ENCODE data around the gene IL1RAPL1. TPM values are rescaled to one million over a fixed set of nuclear protein-coding genes. Genes with fewer than 3 reads are reported as not detected.

The IL1RAPL1 gene
- total RNA-seq, 1 experiment from 2014 or later: not detected

DNA sequence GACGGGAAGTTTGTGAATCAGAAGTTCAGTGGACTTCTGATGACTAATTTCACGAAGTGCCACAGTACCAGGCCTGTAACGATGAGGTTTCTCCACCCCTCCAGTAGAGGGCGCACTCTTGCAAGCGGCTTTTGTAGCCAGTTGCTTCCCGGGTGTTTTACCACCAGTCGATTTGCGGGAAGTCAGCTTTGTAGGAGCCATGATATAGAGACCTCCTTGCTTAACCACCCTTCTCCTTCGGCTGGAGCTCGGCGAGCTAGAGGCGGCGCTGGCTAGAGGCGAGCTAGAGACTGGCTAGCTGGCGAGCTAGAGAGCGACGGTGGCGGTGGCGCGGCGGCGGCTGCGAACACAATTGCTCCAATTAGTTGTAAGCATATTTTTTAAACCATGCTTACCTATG lies 72.0 kb downstream of the IL1RAPL1 start:
- TF ChIP-seq, protein P1, sequence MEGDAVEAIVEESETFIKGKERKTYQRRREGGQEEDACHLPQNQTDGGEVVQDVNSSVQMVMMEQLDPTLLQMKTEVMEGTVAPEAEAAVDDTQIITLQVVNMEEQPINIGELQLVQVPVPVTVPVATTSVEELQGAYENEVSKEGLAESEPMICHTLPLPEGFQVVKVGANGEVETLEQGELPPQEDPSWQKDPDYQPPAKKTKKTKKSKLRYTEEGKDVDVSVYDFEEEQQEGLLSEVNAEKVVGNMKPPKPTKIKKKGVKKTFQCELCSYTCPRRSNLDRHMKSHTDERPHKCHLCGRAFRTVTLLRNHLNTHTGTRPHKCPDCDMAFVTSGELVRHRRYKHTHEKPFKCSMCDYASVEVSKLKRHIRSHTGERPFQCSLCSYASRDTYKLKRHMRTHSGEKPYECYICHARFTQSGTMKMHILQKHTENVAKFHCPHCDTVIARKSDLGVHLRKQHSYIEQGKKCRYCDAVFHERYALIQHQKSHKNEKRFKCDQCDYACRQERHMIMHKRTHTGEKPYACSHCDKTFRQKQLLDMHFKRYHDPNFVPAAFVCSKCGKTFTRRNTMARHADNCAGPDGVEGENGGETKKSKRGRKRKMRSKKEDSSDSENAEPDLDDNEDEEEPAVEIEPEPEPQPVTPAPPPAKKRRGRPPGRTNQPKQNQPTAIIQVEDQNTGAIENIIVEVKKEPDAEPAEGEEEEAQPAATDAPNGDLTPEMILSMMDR (IDR thresholded peaks at IDR 0.05; ENCODE audit: unreplicated experiment): peak; percentile 29
- H3K36me3 Mint-ChIP-seq (ENCODE audit: insufficient read depth, unreplicated experiment): no peaks in the 10 kb centered on the region
- H3K4me1 Mint-ChIP-seq (ENCODE audit: insufficient read depth, unreplicated experiment): no peaks in the 10 kb centered on the region
- no peak overlapping the region for H3K27ac Mint-ChIP-seq (ENCODE audit: low read depth, unreplicated experiment)
- DNase-seq (ENCODE audit: unreplicated experiment): no peak
- no peaks in the 10 kb centered on the region for H3K27me3 Mint-ChIP-seq (ENCODE audit: insufficient read depth, unreplicated experiment)
- H3K4me3 Mint-ChIP-seq (ENCODE audit: unreplicated experiment): no peak overlapping the region
- BruUV-seq (replicated peaks): no TSS peak
- CTCF ChIA-PET: interaction anchor here (0.8 to 0.9 kb wide), 2 partner anchors 15 to 200 kb away, joined by 3 read pairs; no protein-coding TSS in a partner anchor
- POLR2A ChIA-PET: no interaction called here
- peaks cover 9% of the 10 kb centered on the region for H3K9me3 Mint-ChIP-seq (ENCODE audit: unreplicated experiment)
- intact Hi-C loops (cut with micrococcal nuclease): no loop called here

- H3K9me3 Mint-ChIP-seq (ENCODE audit: unreplicated experiment): no peaks in the 10 kb centered on the region
- no peak overlapping the region for H3K4me3 Mint-ChIP-seq (ENCODE audit: unreplicated experiment)
- no peaks in the 10 kb centered on the region for H3K36me3 Mint-ChIP-seq (ENCODE audit: insufficient read depth, unreplicated experiment)
- TF ChIP-seq, protein P1 (IDR thresholded peaks at IDR 0.05; ENCODE audit: unreplicated experiment): no peak
- DNase-seq (ENCODE audit: unreplicated experiment): no peak
- H3K4me1 Mint-ChIP-seq (ENCODE audit: insufficient read depth, unreplicated experiment): no peaks in the 10 kb centered on the region
- ChIA-PET POLR2A (no interaction called here), CTCF (no interaction called here)
- intact Hi-C loops (cut with micrococcal nuclease): no loop called here
- no peak overlapping the region for H3K27ac Mint-ChIP-seq (ENCODE audit: low read depth, unreplicated experiment)
- no peaks in the 10 kb centered on the region for H3K27me3 Mint-ChIP-seq (ENCODE audit: insufficient read depth, unreplicated experiment)
- no TSS peak for BruUV-seq (replicated peaks)
These were observed 78.5 kb downstream of the IL1RAPL1 start for GRCh38 chrX:28665778-28666177.

GRCh38 chrX:28668303-28668702 lies 81.1 kb downstream of the IL1RAPL1 start:
- TF ChIP-seq, protein P1 (IDR thresholded peaks at IDR 0.05; ENCODE audit: unreplicated experiment): no peak
- no peaks in the 10 kb centered on the region for H3K27me3 Mint-ChIP-seq (ENCODE audit: insufficient read depth, unreplicated experiment)
- H3K9me3 Mint-ChIP-seq (ENCODE audit: unreplicated experiment): no peaks in the 10 kb centered on the region
- intact Hi-C loops (cut with micrococcal nuclease): no loop called here
- ChIA-PET POLR2A (no interaction called here), CTCF (interaction anchor here (0.5 kb wide), 1 partner anchor 193 kb away, joined by 3 read pairs; no protein-coding TSS in a partner anchor)
- no peaks in the 10 kb centered on the region for H3K36me3 Mint-ChIP-seq (ENCODE audit: insufficient read depth, unreplicated experiment)
- H3K27ac Mint-ChIP-seq (ENCODE audit: low read depth, unreplicated experiment): no peak overlapping the region
- no peaks in the 10 kb centered on the region for H3K4me1 Mint-ChIP-seq (ENCODE audit: insufficient read depth, unreplicated experiment)
- no peak overlapping the region for H3K4me3 Mint-ChIP-seq (ENCODE audit: unreplicated experiment)
- no TSS peak for BruUV-seq (replicated peaks)
- no peak for DNase-seq (ENCODE audit: unreplicated experiment)

DNA sequence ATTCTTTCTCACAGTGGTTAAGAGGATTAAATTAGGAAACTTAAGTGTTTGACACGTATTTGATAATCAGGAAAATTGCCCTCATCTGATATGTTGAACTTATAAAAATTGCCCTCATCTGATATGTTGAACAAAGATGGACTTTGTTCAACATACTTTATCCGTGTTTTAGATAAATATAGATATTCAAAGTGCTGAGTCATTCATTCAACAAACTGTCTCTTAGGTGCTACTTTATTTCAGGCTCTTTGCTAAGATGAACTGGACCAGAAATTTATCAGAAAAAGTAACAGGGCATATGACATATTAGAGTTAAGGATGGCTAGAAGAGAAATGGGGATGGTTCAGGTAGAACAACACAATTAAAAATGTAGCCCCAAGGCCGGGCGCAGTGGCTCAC lies 81.7 kb downstream of the IL1RAPL1 start:
- no peaks in the 10 kb centered on the region for H3K27me3 Mint-ChIP-seq (ENCODE audit: insufficient read depth, unreplicated experiment)

More for the DNA sequence above, 81.7 kb downstream of the IL1RAPL1 start:
- no TSS peak for BruUV-seq (replicated peaks)
- intact Hi-C loops (cut with micrococcal nuclease): no loop called here
- Mint-ChIP-seq H3K36me3 (ENCODE audit: insufficient read depth, unreplicated experiment) (no peaks in the 10 kb centered on the region), H3K4me3 (ENCODE audit: unreplicated experiment) (no peak overlapping the region), H3K27ac (ENCODE audit: low read depth, unreplicated experiment) (no peak overlapping the region), H3K4me1 (ENCODE audit: insufficient read depth, unreplicated experiment) (no peaks in the 10 kb centered on the region), H3K9me3 (ENCODE audit: unreplicated experiment) (no peaks in the 10 kb centered on the region)
- ChIA-PET CTCF (no interaction called here), POLR2A (no interaction called here)
- DNase-seq (ENCODE audit: unreplicated experiment): no peak
- TF ChIP-seq, protein P1 (IDR thresholded peaks at IDR 0.05; ENCODE audit: unreplicated experiment): no peak

Measured in MCF 10A (cell line).